A549 treated with DMSO at 1 μM for 4 hours (cell line): Measurements from ENCODE around the gene RETSAT. TPM values are rescaled to one million over a fixed set of nuclear protein-coding genes. Genes with fewer than 3 reads are reported as not detected.

Source experiments
- total RNA-seq: library from RNA; stranded (reverse); fragments of 200-300 nt; extraction: Qiagen RNA extraction; gene quantifications from 5 replicates; pipeline ENCODE4 v1.2.3, GENCODE V29; 2022; ENCODE audit warnings: low read depth

The RETSAT gene
- total RNA-seq = 46.7 to 49.9 TPM (median 47.5 TPM) in 5 replicates

DNA sequence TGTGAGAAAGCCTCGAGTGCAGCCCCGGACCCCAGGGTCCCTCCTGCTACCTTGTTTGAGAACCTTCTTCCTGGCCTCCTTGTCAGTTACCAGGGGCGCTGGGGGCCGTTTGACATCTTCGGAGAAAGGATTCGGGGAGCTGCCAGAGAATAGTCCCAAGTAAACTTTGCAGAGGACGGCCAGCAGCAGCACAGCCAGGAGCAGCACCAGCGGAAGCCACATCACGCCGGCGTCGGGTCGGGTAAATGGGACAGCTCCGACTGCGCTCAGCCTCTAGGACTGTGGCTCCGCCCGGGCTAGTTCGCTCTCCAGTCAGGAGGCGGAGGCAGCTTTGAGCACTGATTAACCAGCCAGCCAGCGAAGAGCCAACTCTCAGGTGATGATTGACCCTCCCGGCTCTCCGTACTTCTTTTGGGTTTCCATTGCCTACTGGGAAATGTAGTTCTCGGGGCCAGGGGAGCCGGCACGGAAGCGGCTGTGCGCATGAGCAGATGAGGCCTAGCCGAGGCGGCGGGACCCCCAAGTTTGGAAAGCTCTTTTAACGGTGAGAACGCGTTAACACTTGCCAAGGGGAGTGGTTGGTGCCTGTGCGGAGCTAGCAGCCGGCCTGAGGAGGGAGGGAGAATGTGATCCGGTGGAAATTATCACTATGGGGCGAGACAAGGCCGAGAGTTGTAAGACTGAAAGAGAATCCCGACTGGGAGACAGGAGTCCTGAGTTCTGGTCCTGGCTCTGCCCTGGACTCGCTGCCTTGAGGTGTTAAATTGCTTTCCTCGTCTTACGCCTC lies at the start of gene RETSAT, which contains the start of gene ELMOD3:
Gene RETSAT, minus strand, starts transcription at position 243 of the 787 bp plus-strand sequence. Its CDS starts 21 bp downstream, at position 222.
Gene ELMOD3, plus strand, starts transcription at position 484 of the 787 bp plus-strand sequence. CDS start 2,430 bp downstream, outside the sequence.

DNA sequence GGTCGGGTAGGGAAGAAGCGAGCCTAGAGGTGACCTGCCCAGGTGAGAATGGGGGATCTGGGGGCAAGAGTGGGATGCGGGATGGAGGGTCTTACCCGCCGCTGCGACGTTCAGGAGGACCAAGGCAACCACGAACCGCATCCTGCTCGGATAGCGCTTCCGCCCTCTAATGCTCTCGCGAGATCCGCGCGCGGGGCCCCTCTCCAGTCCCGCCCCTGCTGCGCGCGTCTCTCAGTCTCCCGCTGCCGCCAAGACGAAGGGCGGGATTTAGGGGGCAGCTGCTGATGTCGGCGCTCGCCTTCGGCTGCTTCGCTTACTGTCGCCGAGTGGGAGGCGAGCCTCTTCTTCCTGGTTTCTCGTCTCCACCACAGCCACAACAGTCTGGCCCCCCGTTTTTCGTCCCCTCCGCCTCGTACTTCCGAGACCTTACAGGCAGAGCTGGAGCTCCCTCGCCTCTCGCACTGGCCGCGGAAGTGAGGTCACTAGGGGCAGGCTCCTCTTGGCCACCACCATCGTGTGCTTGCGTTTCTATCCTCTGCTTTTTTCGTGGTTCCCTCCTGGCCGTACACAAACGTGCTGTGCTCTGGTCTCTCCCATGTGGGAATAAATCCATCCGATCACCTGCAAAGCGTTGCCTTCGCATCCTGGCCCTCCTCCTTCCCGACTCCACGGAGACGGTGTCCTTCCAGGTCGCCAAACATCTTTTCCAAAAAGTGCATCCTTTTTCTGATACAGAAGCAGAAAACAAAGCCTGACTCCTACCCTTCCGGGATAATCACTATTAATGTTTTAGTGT lies 26.3 kb downstream of the RETSAT start, which contains the start of gene TGOLN2:
Gene TGOLN2, minus strand, starts transcription at position 168 of the 796 bp plus-strand sequence. Its CDS starts 27 bp downstream, at position 141.

Other genes with a start within 250 kb of the RETSAT start
- gene TCF7L1, start 221.1 kb downstream of the RETSAT start, total RNA-seq = 6.4 to 9.3 TPM (median 7.3 TPM) in 5 replicates
- gene TGOLN2, start 26.5 kb downstream of the RETSAT start, total RNA-seq = 96.3 to 120 TPM (median 114 TPM) in 5 replicates
- 7.1 to 13.7 TPM (median 12.6 TPM) in 5 replicates for gene ELMOD3, start 241 bp upstream of the RETSAT start, total RNA-seq
- gene CAPG, start 55.8 kb upstream of the RETSAT start, total RNA-seq = 87.2 to 106 TPM (median 91.7 TPM) in 5 replicates
- gene SH2D6, start 64.2 kb upstream of the RETSAT start, total RNA-seq = 0.60 to 1.2 TPM (median 0.83 TPM) in 5 replicates
- 446 to 524 TPM (median 495 TPM) in 5 replicates for gene MAT2A, start 184.6 kb upstream of the RETSAT start, total RNA-seq
- gene GGCX, start 207.0 kb upstream of the RETSAT start, total RNA-seq = 39.4 to 45.2 TPM (median 45.0 TPM) in 5 replicates
- 12.9 to 20.2 TPM (median 16.3 TPM) in 5 replicates for gene VAMP8, start 223.1 kb upstream of the RETSAT start, total RNA-seq
- 0.15 TPM in 1 of 5 replicates, not detected in the others for gene VAMP5, start 229.9 kb upstream of the RETSAT start, total RNA-seq
- 182 to 196 TPM (median 191 TPM) in 5 replicates for gene RNF181, start 241.2 kb upstream of the RETSAT start, total RNA-seq
- 9.3 to 13.0 TPM (median 12.3 TPM) in 5 replicates for gene TMEM150A, start 248.2 kb upstream of the RETSAT start, total RNA-seq